Endothelial cell (in vitro differentiated cells): ENCODE results near the gene ALDOA. TPM values are rescaled to one million over a fixed set of nuclear protein-coding genes. Genes with fewer than 3 reads are reported as not detected.

Experiments
- DNase-seq: peaks from one replicate; pipeline ENCODE4 v3.0.0; 2021; ENCODE audit warnings: low spot score
- H3K27ac Mint-ChIP-seq: one replicate; pipeline ENCODE4 v1.8.0; 2021; ENCODE audit warnings: mixed read lengths, inconsistent platforms; ENCODE audit not compliant: unreplicated experiment
- H3K27me3 Mint-ChIP-seq: one replicate; pipeline ENCODE4 v1.8.0; 2021; ENCODE audit warnings: mild to moderate bottlenecking, moderate library complexity, mixed read lengths, inconsistent platforms; ENCODE audit not compliant: unreplicated experiment
- H3K36me3 Mint-ChIP-seq: one replicate; pipeline ENCODE4 v1.8.0; 2021; ENCODE audit warnings: mild to moderate bottlenecking, low read depth, mixed read lengths, inconsistent platforms; ENCODE audit not compliant: unreplicated experiment
- H3K4me1 Mint-ChIP-seq: one replicate; pipeline ENCODE4 v1.8.0; 2021; ENCODE audit warnings: mild to moderate bottlenecking, mixed read lengths, inconsistent platforms; ENCODE audit not compliant: unreplicated experiment
- H3K4me3 Mint-ChIP-seq: one replicate; pipeline ENCODE4 v1.8.0; 2021; ENCODE audit warnings: mild to moderate bottlenecking, mixed read lengths, inconsistent platforms; ENCODE audit not compliant: unreplicated experiment
- H3K9me3 Mint-ChIP-seq: one replicate; pipeline ENCODE4 v1.8.0; 2021; ENCODE audit warnings: mixed read lengths, inconsistent platforms; ENCODE audit not compliant: unreplicated experiment
- total RNA-seq: library from RNA; stranded (reverse); fragmentation: NEBNext Ultra II Directional; extraction: Animal tissue kit (Norgen Biotek cat#: 25700); gene quantifications from one replicate; pipeline ENCODE4 v1.2.1, GENCODE V29; 2021; ENCODE audit not compliant: unreplicated experiment
- TF ChIP-seq, protein P1 (sequence below): fragments of 200-600 bp; sonication (generic); IDR thresholded peaks from one replicate; pipeline ENCODE4 v1.5.0; 2021; ENCODE audit warnings: antibody characterized with exemption; ENCODE audit not compliant: unreplicated experiment

ALDOA gene
- total RNA-seq, 1 donor from 2014 or later, result 551 TPM

DNA sequence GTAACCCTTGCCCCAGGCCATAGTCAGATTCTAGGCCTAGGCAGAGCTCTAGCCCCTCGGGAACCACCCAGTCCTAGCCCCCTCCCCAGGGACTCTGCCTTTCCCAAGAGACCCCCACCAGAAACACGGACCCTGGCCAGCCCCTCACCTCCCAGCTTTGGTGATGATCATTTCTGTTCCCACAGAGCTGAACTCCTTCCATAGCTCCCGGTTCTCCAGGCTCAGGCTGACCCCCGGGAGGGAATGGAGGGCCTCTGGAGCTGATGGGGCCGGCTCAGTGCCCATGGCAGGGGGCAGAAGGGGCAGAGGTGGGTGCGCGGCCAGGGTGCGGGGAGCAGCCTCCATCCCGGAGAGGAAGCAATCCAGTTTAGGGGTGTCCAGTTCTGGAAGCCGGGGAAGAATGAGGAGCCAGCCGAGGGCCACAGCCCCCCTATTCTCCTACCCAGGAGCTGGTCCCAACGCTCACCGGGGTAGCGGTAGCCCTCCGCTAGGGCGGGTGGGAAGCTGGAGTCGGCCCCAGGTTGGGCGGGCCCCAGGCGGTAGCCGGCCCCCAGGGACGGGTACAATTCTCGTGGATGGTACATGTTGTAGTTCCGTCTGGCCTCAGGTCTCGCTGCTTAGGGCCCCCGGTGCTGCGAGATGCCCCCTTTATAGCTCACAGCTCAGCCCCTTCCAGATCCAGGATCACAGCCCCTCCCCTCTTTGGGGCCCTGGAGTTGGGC is 25.2 kb downstream of the ALDOA start:
- peaks cover 20% of the 10 kb centered on the region for H3K36me3 Mint-ChIP-seq
- H3K4me3 Mint-ChIP-seq, result no peak overlapping the region
- DNase-seq, result no peak
- H3K9me3 Mint-ChIP-seq, result no peaks in the 10 kb centered on the region
- peaks cover 16% of the 10 kb centered on the region for H3K4me1 Mint-ChIP-seq
- H3K27me3 Mint-ChIP-seq, result peaks cover 18% of the 10 kb centered on the region
- no peak overlapping the region for H3K27ac Mint-ChIP-seq
- TF ChIP-seq, protein P1, sequence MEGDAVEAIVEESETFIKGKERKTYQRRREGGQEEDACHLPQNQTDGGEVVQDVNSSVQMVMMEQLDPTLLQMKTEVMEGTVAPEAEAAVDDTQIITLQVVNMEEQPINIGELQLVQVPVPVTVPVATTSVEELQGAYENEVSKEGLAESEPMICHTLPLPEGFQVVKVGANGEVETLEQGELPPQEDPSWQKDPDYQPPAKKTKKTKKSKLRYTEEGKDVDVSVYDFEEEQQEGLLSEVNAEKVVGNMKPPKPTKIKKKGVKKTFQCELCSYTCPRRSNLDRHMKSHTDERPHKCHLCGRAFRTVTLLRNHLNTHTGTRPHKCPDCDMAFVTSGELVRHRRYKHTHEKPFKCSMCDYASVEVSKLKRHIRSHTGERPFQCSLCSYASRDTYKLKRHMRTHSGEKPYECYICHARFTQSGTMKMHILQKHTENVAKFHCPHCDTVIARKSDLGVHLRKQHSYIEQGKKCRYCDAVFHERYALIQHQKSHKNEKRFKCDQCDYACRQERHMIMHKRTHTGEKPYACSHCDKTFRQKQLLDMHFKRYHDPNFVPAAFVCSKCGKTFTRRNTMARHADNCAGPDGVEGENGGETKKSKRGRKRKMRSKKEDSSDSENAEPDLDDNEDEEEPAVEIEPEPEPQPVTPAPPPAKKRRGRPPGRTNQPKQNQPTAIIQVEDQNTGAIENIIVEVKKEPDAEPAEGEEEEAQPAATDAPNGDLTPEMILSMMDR, result no peak

DNA sequence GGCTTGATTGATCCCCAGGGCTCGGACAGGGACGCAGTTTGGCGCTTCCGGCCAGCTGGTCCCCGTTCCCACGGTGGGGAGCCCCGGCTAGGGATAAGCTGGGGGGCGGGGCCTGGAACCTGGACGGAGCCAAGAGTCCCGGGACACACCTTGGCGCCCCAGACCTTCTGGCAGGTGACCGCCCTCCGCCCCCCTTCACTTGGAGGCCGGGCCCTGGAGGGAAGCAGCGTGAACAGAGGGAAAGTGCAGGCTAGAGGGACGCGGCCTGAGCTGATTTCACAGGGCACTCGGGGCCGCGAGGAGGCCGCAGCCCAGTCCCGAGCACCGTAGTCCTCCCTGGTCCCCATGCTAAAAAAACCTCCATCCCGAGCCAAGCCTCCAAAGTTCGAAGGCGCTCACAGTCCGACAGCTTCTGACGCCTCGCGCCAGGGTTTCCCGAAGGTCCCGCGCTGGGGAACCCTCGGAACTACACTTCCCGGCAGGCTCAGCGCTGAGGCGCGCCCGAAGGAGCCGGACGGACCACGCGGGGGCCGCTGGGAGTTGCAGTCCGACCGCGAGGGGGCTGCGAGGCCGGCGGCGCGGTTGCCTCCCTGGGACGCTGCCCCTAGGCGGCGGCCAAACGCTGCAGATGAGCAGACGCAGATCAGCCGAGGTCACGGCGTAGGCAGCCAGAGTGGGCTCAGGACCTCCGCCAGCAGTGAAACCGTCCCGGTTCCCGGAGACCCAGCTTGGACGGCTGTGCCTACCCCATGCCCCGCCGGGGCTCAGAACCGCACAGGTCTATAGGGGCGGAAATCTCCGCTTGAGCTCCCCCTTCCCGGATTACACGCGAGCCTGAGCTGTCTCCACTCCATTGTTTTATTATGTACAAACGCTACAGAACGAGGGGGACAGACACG is 26.2 kb downstream of the ALDOA start, which contains the start of gene TBX6:
TBX6 (minus strand) TSS at position 451 of the 899 bp plus-strand sequence. CDS start 731 bp downstream, outside the sequence.
- TF ChIP-seq, protein P1, result peak; percentile 48
- H3K27ac Mint-ChIP-seq, result peak within 1 kb of the TSS; percentile 97
- peaks cover 21% of the 10 kb centered on the region for H3K36me3 Mint-ChIP-seq
- peaks cover 16% of the 10 kb centered on the region for H3K4me1 Mint-ChIP-seq
- peak within 1 kb of the TSS; percentile 88 for H3K4me3 Mint-ChIP-seq
- H3K27me3 Mint-ChIP-seq, result peaks cover 18% of the 10 kb centered on the region
- H3K9me3 Mint-ChIP-seq, result peaks cover under 1% of the 10 kb centered on the region
- peak; percentile 97 for DNase-seq

DNA sequence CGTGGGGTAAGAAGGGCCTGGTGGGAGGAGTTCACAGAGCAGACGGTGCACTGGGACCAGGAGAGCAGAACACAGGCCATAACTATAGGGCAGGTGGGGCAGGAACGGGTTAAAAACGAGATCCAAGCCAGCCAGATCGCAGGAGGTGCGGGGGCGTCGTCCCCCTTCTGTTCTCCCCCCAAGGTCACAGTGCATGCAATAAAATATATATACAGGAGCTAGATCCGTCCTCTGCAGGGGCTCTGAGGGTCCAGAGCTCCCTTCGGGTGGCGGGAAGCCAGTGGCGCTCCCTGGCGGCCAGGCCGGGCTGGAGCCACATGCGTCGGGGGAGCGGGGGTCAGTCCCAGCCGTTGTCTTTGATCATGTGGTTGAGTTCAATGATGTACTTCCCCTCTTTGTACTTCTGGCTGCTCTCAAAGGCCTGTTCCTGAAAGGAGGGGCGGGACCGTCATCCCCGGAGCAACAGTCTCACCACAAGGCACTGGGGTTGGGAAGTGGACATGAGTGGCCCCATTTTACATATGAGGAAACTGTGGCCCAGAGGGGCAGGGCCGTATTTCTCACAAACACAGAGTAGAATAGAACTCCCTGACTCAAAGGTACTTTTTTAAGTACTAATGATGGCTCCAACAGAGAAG is 26.9 kb downstream of the ALDOA start:
- peak overlapping the region; percentile 97 for H3K27ac Mint-ChIP-seq
- peaks cover 20% of the 10 kb centered on the region for H3K36me3 Mint-ChIP-seq
- TF ChIP-seq, protein P1, result no peak
- H3K27me3 Mint-ChIP-seq, result peaks cover 17% of the 10 kb centered on the region
- DNase-seq, result peak; percentile 92
- peaks cover 18% of the 10 kb centered on the region for H3K4me1 Mint-ChIP-seq
- peaks cover 8% of the 10 kb centered on the region for H3K9me3 Mint-ChIP-seq
- H3K4me3 Mint-ChIP-seq, result peak overlapping the region; percentile 84

DNA sequence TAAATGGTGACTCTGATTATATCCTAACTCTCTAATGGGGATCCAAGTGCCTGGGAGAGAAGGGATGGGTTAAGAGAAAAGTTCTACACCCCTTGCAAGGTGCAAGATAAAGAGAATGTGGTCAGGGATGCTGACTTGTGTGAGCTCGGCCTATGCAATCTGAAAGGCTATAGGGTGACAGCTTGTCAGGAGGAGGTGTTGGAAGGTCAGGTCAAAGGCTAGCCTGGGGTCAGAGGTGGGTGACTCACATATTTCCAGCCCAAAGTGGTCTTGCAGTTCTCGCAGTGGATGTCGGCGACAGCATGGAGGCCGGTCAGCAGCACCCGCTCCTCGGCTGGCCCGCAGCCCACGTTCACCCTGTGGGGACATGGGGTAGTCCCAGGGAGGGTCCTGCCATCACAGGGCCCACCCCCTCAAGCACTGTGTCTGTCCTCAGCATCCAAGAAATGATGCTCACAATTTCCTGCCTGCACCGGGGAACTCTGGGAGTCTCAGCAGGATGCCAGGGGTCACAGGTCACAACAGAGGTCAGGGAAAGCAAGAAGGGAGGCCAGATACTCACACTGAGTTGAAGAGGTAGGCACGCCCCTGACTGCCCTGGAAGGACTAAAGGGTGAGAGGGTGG is 29.1 kb downstream of the ALDOA start:
- H3K9me3 Mint-ChIP-seq, result peaks cover 19% of the 10 kb centered on the region
- TF ChIP-seq, protein P1, result no peak
- peaks cover 33% of the 10 kb centered on the region for H3K36me3 Mint-ChIP-seq
- peak overlapping the region; percentile 1 for H3K27ac Mint-ChIP-seq
- no peak for DNase-seq
- peaks cover 12% of the 10 kb centered on the region for H3K27me3 Mint-ChIP-seq
- peaks cover 25% of the 10 kb centered on the region for H3K4me1 Mint-ChIP-seq
- peak overlapping the region; percentile 67 for H3K4me3 Mint-ChIP-seq
